GM21576 (cell line): ENCODE data around the gene OAT.
"Not testable (repeated sequence)": the region's sequence is repeated elsewhere in the genome, so short reads cannot be mapped to it uniquely, and the experiment has no call there.

Source experiments
- ATAC-seq: cut with Tn5 transposase; IDR thresholded peaks from one replicate; pipeline ENCODE4 v1.9.1; 2021; ENCODE audit warnings: mild to moderate bottlenecking, moderate library complexity; ENCODE audit not compliant: unreplicated experiment

OAT gene

DNA sequence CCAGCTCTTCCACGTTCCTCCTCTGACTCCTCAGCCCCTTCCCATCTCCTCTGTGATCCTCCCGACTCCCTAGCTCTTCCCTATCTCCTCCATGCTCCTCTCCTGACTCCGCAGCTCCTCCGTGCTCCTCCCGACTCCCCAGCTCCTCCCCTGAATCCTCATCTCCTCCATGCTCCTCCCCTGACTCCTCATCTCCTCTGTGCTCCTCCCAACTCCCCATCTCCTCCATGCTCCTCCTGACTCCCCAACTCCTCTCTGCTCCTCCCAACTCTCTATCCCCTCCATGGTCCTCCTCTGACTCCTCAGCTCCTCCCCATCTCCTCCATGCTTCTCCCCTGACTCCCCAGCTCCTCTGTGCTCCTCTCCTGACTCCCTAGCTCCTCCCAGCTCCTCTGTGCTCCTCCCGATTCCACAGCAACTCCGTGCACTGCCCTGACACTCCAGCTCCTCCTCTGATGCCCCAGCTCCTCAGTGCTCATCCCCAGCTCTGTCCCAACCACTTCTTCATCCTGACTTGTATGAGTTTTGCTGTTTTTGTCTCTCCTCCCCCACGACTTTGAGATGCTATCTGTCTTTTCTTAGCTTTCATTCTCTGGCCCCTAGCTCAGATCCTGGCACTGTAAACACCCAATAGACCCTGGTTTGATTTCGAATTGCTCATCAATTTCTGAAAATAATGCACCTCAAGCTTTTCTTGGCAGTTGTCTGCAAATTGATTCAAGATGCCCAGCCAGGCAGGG, 38.3 kb downstream of the OAT start:
- no peak for ATAC-seq

DNA sequence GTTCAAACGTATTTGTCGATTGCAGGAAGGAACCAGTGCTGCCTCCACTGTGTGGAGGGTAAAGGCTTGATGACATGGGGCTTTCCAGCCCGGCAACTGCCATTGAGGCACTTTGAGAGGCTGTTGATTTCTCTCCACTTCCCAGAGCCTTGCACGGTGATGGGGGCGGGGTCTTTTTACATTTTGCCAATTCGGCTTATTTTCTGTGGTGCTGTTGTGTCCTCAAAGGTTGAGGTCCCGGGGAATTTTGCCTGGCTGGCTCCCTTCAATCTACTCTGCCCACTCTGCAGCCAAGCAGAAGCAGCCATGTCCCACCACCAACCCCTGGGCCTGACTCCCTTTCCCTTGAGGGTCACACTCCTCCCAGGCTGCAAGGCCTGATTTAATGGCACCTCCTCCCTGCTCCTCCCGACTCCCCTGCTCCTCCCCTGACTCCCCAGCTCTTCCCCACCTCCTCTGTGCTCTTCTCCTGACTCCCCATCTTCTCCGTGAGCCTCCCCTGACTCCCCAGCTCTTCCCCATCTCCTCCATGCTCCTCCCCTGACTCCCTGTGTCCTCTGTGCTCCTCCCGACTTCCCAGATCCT, 39.0 kb downstream of the OAT start:
- no peak for ATAC-seq

DNA sequence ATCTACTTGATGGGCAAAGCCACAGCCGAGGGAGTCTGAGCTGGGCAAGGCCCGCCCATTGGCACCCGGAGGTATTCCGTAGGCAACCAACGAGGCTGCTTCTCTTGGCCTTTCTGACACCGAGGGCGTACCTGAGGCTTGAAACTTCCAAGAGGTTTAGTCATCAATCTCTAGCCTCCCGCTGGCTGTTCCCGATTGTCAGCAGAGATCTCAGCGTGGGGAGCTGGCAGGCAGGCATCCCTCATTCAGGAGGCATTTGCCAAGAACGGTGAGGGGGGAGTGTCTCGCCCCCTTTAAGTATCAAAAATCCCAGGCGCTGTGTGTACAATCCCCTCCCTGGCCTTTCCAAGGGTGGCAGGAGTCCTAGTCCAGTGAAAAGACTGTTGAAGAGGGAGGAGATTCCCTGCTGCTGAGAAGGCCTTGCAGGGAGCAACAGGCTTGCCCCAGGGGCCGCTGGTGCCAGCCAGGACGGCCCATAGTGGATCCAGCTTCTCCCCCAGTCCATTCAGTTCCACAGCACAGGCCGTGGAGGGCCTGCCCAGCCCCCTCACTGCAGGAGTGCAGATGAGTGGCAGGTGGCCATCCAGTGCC, 39.7 kb downstream of the OAT start:
- ATAC-seq = no peak

DNA sequence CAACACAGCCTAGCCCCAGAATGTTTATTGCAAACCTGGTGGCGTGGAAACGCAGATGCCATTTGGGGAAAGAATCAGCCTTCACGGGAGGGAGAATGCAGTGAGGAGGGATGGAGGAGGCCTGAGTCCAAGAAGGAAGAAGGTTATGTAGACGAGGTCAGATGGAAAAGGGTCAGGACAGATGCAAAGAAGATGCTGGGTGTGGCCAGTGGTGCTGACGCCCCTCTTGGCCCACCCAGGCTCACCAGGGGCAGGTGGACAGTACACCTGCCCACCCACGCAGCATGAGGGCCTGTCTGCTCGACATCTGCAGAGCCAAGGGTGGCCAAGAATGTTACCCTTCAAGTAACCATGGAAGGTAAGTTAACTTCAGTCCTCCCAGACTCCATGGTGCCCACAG, 40.5 kb downstream of the OAT start:
- no peak for ATAC-seq

DNA sequence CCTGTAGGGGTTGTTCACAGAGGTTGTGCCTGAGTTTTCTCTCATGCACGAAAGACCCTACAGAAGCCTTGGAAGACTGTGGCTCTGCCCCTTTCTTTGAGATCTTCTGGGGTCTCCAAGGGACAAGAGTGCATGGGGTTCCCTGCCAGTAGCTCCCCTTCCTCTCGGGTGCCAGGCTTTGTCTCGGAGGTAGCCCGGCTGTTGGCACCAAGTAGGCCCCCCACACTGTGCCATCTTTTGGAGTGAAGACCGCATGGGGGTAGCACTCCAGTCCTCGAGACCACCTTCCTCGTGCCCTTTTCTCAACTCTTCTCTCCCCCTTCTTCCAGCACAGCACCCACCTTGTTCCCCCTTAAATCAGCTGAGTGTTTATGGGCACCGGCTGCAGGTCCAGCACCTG, 41.6 kb downstream of the OAT start:
- ATAC-seq = no peak

DNA sequence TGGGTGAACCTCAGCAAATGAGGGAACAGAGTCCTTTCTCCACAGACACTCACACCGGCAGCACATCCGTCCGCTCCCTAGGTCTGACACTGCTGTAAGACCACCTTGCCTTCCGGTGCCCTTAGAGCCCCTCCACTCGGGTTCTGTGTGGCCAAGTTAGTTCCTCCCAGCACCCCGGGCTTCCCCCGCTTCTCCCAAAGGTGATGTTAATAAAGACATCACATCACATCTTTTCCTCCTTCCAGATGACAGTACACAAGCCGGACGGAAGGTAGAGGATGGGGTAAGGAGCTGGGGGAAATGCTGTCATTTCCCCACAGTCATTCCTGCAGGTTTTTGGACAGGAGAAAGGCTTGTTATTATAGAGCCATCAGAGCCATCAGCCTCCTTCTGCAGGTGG, 42.3 kb downstream of the OAT start:
- ATAC-seq = no peak

DNA sequence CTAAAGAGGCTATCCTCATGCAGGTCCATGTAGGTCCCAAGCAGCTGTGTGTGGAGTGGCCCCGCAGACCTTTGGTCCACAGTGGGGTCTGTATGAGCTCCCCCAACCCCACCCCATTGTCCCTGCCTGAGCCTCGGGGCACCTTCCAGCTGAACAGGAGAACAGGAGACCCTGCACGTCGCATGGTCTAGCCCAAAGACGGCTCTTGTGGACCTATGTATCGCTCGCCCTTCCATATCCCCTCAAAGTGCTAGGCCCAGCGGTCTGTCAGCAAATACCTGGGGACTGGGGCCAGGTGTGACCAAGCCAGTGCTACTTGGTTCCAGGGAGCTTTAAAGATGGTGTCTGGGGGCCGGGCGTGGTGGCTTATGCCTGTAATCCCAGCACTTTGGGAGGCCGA, 43.0 kb downstream of the OAT start:
- no peak for ATAC-seq

DNA sequence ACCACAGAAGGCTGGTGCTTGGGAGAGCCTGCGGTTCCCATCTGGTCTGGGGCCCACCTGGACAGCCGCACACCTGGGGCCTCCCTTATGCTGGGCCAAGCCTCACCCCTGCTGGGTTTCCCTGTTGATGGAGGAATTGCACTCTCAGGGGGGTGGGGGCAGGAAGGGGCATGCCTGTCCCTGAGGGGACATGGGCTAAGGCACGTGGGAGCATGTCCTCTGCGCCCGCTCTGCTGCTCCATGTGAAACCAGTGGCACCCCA, 43.4 kb downstream of the OAT start:
- no peak for ATAC-seq

DNA sequence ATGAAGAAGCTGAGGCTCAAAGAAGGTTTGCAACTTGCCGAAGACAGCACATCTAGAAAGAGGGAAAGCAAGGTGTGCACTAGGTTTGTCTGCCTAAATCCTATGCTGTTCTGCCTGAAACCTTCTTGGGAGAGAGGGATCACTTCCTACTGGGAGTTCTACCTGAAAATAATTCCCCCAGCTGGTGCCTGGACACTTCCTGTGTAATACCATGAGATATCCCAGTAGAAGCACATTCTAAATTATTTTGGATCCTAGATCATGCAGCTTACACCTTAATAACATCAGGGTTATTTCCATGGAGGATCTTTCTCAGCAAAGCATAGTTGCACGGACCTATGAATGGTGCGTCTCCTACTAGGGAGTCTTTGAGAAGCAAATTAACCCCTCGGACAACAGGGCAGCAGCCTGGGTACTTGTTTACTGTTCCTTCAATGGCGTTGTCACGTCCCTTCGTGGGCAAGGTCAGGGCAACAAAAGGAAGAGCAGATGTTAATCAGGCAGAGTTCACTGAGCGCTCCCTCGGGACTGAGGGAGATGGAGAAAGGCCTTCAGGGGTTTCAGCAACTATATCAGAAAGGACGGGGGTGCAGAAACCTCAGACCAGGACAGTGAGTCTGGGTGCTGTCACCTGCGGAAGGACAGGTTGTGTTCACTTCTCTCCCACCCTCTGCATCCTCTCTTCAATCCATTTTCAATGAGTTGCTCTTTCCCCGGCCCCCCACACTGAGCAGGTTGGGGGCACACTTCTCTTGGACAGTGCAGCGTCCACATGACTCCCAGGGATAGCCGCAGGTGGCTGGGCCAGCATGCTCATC, 44.0 kb downstream of the OAT start:
- no peak for ATAC-seq

DNA sequence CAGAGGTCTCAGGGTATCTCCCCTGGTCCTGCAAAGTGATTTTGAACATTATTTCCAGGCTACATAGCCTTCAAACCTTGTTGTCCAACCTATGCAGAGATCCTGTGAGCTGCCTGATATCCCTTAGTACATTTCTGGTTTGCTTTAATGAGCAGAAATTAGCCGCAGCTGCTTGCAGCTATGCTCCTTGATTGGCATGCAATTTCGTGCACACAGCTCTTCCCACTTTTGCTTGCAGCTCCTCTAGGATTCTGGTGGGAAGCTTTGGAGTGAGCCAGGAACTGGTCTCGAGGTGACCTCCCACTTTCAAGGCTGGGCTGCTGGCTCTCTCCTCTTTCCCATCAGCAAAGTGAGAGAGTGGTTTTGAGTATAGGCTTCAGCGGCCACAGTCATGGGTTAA, 45.8 kb downstream of the OAT start:
- no peak for ATAC-seq

DNA sequence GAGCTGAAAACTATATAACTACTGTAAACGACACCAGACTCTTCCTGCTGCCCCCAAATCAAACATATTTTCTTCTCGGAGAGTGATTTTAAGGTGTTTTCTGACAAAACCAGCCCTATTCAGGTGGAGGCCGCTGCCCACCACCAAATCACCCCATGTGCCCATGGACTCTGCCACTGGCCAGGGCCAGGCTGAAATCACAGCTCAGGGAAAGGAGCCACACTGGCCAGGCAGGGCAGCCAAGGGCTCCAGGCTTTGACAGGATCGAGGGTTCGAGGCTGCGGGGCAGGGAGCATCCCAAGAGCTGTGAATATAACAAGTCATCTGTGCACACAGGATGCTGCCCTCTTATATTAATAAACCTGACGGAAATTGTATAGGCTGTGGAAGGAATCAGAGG, 48.3 kb downstream of the OAT start:
- no peak for ATAC-seq

DNA sequence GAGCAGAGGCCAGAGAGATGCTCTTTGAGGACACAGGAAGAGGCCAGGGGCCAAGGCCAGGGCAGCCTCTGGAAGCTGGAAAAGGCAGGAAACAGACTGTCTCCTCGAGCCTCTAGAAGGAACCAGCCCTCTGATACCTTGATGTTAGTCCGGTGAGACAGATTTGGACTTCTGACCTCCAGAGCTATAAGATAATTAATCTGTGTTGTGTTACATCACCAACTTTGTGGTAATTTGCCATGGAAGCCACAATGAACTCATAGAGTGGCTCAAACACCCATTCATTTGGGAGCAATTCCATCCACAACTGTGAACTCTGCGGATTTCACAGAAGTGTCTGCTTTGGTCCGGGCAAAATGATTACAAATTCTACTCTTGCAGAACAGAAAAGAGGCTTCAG, 48.7 kb downstream of the OAT start:
- no peak for ATAC-seq

DNA sequence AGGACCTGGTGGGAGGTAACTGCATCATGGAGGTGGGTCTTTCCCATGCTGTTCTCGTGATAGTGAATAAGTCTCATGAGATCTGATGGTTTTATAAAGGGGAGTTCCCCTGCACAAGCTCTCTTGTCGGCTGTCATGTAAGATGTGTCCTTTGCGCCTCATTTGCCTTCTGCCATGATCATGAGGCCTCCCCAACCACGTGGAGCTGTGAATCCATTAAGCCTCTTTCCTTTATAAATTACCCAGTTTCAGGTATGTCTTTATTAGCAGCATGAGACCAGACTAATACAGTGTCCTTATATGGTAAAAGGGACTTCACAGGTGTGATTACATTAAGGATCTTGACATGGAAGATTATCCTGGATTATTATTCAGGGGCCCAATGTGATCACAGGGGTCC, 49.2 kb downstream of the OAT start:
- ATAC-seq = not testable (repeated sequence)

DNA sequence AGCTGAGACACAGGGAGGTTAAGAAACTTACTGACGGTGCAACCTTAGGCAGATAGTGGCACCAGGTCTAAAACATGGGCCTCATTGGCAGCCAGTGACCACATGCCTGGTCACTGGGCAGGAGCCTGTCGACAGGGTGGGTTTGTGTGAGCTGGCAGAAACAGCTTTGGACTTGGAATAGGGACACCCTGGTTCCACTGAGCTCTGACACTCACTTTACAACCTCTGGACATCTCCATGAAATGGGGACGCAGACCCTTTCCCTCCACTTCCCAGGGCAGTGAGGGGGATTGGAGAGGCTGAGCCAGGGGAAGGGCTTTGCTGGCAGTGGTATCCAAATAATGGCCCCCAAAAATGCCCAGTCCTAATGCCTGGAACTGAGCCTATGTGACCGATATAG, 49.7 kb downstream of the OAT start:
- no peak for ATAC-seq

DNA sequence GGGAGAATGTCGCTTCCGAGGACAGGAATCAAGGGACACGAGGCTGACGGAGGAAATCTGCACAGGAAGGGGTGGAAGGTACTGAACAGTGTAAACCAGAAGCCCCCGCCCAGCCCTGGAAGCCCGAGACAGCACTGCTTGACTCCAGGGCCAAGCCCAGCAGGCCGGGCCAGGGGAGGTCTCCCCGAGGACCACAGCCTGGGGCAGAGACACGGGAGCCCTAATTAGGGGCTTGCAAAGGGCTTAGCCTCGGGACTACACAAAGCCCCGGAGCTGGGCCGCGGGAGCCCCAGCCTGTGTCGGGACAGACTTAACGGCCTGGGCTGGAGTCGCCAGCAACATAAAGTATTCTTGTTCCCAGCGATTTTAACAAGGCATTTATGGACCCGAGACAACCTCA, 50.8 kb downstream of the OAT start:
- ATAC-seq = no peak

DNA sequence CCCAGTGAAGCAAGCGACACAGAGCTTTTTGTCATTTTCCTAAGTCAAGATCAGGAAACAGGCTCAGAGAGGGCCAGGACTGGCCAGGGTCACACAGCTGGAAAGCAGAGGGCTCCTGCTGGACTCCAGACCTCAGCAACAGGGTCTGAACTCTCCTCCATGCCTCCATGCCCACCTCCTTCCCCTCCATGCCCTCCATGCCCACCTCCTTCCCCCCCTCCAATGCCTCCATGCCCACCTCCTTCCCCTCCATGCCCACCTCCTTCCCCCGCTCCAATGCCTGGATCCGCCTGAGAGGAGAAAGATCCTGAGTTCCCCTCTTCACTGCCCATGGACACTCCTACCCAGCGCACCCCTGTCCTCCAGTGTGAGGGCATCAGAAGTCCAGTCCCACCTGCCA, 51.3 kb downstream of the OAT start:
- no peak for ATAC-seq

DNA sequence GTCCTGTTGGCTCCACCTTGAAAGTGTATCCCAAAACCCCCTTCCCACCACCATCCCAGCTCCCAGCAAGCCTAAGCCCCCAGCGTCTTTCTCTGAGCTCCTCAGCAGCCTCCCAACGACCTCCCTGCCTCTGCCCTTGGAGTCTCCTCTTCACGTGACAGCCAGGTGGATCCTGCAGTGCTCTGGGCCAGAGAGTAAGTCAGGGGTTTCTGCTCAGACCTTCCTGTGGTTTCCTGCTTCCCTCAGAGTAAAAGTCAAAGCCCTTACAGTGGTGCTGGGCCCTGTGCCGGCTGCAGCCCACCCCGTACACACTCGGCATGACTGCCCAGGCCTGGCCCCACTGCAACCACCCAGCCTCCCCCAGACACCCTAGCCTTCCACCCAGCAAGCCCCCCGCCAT, 51.9 kb downstream of the OAT start:
- no peak for ATAC-seq

DNA sequence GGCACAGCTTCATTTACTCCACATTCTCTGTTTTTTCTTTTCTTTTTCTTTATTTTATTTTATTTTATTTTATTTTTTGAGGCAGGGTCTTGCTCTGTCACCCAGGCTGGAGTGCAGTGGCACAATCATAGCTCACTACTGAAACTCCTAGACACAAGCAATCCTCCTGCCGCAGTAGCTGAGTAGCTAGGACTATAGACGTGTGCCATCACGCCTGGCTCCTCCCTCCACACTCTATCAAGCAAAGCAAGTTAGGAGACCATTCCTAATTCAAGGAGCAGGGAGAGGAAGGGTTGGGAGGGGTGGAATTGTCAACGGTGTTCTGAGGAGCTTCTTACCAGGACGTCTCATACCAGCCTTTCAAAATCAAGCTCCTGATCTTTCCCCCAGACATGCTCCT, 52.4 kb downstream of the OAT start:
- ATAC-seq = no peak

DNA sequence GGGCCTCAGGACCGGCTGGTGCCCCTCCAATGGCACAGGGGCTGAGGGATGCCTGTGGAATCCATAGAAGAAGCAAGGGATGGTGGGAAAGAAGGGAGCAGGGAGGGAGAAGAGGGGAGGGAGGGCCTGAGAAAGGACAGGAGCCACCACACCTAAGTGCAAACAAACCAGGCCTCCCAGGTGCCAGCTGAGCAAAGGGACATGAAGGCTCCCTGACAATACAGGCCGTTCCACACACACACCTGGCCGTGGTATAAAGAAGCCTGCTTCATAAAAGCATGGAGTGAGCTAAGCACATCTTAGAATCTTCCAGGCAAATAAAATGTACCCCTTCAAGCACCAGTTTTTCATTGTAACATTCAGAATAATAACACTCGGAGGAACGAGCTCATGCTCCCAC, 54.0 kb downstream of the OAT start:
- no peak for ATAC-seq

DNA sequence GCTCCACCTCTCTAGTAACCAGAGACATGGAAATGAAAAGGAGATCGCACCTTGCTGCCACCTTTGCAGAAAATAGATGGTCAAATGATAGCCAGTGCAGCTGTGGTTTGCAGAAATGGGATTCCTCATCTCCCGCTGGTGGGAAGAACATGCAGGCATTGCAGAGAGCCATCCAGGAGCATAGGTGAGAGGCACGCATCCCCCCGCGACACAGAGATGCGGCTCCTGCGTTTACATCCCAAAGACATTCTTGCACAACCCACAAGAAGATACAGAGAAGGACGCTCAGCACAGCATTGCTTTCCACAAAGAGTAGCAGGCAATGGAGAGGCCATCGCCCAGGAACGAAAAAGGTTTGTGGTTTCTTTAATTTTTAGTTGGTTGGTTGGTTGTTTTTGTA, 56.2 kb downstream of the OAT start:
- no peak for ATAC-seq

DNA sequence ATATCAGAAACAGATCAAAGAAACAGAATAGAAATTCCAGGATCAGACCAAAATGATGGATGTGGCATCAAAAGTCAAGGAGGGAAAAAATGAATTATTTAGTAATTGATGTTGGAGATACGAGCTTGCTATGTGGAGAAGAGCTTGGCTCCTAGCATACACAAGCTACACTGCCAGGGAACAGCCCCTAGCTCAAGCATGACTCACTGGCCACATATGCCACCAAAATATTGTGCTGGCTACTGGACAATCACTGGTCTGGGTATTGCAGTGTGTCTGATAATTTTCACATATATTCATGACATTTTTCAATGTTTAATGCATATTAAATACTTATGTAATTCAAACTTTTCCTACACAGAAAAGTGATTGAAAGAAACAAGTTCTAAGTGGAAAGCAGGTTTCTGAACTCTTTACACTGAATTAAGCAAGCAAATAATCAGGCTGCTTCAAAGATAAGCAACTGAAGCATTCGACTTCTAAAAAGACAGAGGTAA, 59.3 kb downstream of the OAT start:
- ATAC-seq = no peak

DNA sequence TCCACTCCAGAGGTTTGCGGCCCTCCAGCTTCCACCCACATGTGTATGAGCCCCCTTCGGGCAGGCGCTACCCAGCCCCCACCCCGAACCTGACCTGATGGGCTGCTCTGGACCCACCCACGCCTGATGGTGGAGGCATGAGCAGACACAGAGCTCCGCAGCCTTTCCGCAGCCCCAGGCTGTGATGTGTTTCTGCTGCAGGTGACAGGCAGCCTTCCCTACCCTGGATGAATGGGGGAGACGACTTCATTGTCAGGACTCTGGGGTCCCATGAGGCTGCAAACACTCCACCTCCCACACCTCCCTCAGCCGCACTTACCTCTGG, 61.2 kb downstream of the OAT start:
- ATAC-seq = no peak
